Panc1 (cell line): ENCODE data around the gene CASTOR1. TPM values are rescaled to one million over a fixed set of nuclear protein-coding genes. Genes with fewer than 3 reads are reported as not detected.

Source experiments
- ATAC-seq: fragments of 200-7000 bp; cut with Tn5 transposase; 2 replicates; pipeline ENCODE4 v1.9.1; 2020; ENCODE audit warnings: mild to moderate bottlenecking, moderate library complexity
- BruUV-seq: library from RNA; stranded (reverse); fragments of 400-500 nt; replicated peaks from 2 replicates; lab custom pipeline; 2021; lab: Mats Ljungman, UMichigan
- CTCF ChIA-PET: fragments of 300-600 bp; sonication (Branson Sonifier 250); formaldehyde crosslinking; loops from one replicate; lab custom pipeline; 2022; ENCODE audit warnings: antibody characterized with exemption; lab: Charles Lee
- POLR2A ChIA-PET: fragments of 300-600 bp; sonication (Branson Sonifier 250); formaldehyde crosslinking; loops from one replicate; lab custom pipeline; 2022; ENCODE audit warnings: antibody characterized with exemption; lab: Charles Lee
- DNase-seq: peaks from one replicate; pipeline ENCODE4 v3.0.0-alpha.2; 2010; ENCODE audit warnings: low read depth, low spot score
- H3K27ac ChIP-seq: 2 replicates; pipeline ENCODE4 v1.5.1; 2011; ENCODE audit warnings: mild to moderate bottlenecking, low read length, inconsistent platforms
- H3K27me3 ChIP-seq: fragments of 200-500 bp; sonication (Bioruptor generic); 2 replicates; pipeline ENCODE4 v1.6.0; 2014; ENCODE audit warnings: low read length, inconsistent platforms; ENCODE audit not compliant: control insufficient read depth, insufficient read depth
- H3K36me3 ChIP-seq: fragments of 200-500 bp; sonication (Bioruptor generic); 2 replicates; pipeline ENCODE4 v1.5.1; 2014; ENCODE audit warnings: inconsistent platforms, mild to moderate bottlenecking, low read length, moderate library complexity; ENCODE audit not compliant: control insufficient read depth, insufficient read depth
- H3K4me1 ChIP-seq: 2 replicates; pipeline ENCODE4 v1.5.1; 2011; ENCODE audit warnings: inconsistent platforms, mild to moderate bottlenecking, low read length, moderate library complexity; ENCODE audit not compliant: control insufficient read depth, insufficient read depth
- H3K4me3 ChIP-seq, 2 experiments: 2 replicates each; pipeline ENCODE4 v1.5.1; 2011 to 2012; ENCODE audit warnings: low read depth in 2 of 2, low read length in 2 of 2, mild to moderate bottlenecking in 2 of 2, inconsistent platforms in 1 of 2, moderate library complexity in 1 of 2
- H3K9me3 ChIP-seq: fragments of 200-500 bp; sonication (Bioruptor generic); 2 replicates; pipeline ENCODE4 v1.5.1; 2014; ENCODE audit warnings: low read depth, mild to moderate bottlenecking, inconsistent platforms, low read length, moderate library complexity; ENCODE audit not compliant: control insufficient read depth, insufficient read depth
- CTCF ChIP-seq: fragments of 450-650 bp; IDR thresholded peaks from 2 replicates; pipeline ENCODE4 v1.5.1; 2017; ENCODE audit warnings: mild to moderate bottlenecking
- POLR2AphosphoS5 ChIP-seq: IDR thresholded peaks from 2 replicates; pipeline ENCODE4 v1.6.1; 2012; ENCODE audit warnings: mild to moderate bottlenecking, low read depth, low read length, moderate library complexity
- REST ChIP-seq, 2 experiments: IDR thresholded peaks; 2 replicates each; pipeline ENCODE4 v1.6.1; 2011 to 2012; ENCODE audit warnings: low read depth in 2 of 2, control low read depth in 1 of 2, low read length in 1 of 2, mild to moderate bottlenecking in 1 of 2, moderate library complexity in 1 of 2; ENCODE audit not compliant: insufficient read depth in 1 of 2
- SIN3A ChIP-seq: IDR thresholded peaks from 2 replicates; pipeline ENCODE4 v1.6.1; 2012; ENCODE audit warnings: low read depth, mild to moderate bottlenecking, low read length, moderate library complexity, borderline replicate concordance; ENCODE audit not compliant: insufficient read depth
- TCF7L2 ChIP-seq: IDR thresholded peaks from 2 replicates; pipeline ENCODE4 v1.6.1; 2011; ENCODE audit warnings: mild to moderate bottlenecking, low read depth, low read length, inconsistent platforms
- in situ Hi-C: cut with HindIII; loops from 2 replicates; pipeline ENCODE4 v1.10.0; 2016; ENCODE audit warnings: low sequenced_read_pairs, low pct_unique_long_range_greater_than_20kb
- intact Hi-C: fragments of 100-400 bp; cut with micrococcal nuclease; formaldehyde crosslinking; loops from one replicate; pipeline ENCODE4 v1.10.0; 2022; ENCODE audit not compliant: unreplicated experiment
- total RNA-seq: library from RNA; stranded (reverse); gene quantifications from one replicate; pipeline ENCODE4 v1.2.1, GENCODE V29; 2021; ENCODE audit not compliant: unreplicated experiment

Gene CASTOR1
- total RNA-seq, 1 experiment from 2014 or later, result 6.7 TPM

- Histone ChIP-seq H3K4me1 (no peaks in the 10 kb centered on the region; the same call in 1 of the 2 replicates), H3K4me3 (no peak overlapping the region), H3K27ac (no peak overlapping the region), H3K9me3 (no peaks in the 10 kb centered on the region), H3K27me3 (no peaks in the 10 kb centered on the region), H3K36me3 (no peaks in the 10 kb centered on the region)
- CTCF ChIA-PET, result interaction anchor here (0.5 to 0.7 kb wide), 2 partner anchors 34 to 216 kb away, joined by 3 to 5 read pairs; no protein-coding TSS in a partner anchor
- no TSS peak for BruUV-seq
- TF ChIP-seq CTCF, result no peak
- no peak for TF ChIP-seq POLR2AphosphoS5
- no peak for TF ChIP-seq SIN3A
- TF ChIP-seq TCF7L2, result no peak
- TF ChIP-seq REST (IDR thresholded peaks at IDR 0.05; ENCODE audit: insufficient read depth in 1 of 2, low read depth in 2 of 2, low read length in 1 of 2), result no peak
- DNase-seq, result no peak
- POLR2A ChIA-PET, result no interaction called here
- ATAC-seq, result no peak
- intact Hi-C loops, result no loop called here
- in situ Hi-C loops, result no loop called here
Observed at GRCh38 chr22:30280505-30280904, 8.8 kb downstream of the CASTOR1 start.

GRCh38 chr22:30279932-30280331, 9.4 kb downstream of the CASTOR1 start:
- H3K4me3 ChIP-seq, result no peak overlapping the region
- CTCF ChIA-PET, result interaction anchor here (0.5 kb wide), 1 partner anchor 217 kb away, joined by 3 read pairs; no protein-coding TSS in a partner anchor
- TF ChIP-seq CTCF (no peak), REST (IDR thresholded peaks at IDR 0.05; ENCODE audit: insufficient read depth in 1 of 2, low read depth in 2 of 2, low read length in 1 of 2) (no peak), TCF7L2 (no peak), SIN3A (no peak), POLR2AphosphoS5 (no peak)
- BruUV-seq, result no TSS peak
- no peaks in the 10 kb centered on the region for H3K9me3 ChIP-seq
- DNase-seq, result no peak
- no peaks in the 10 kb centered on the region; the same call in 1 of the 2 replicates for H3K4me1 ChIP-seq
- in situ Hi-C loops, result no loop called here
- POLR2A ChIA-PET, result no interaction called here
- H3K36me3 ChIP-seq, result no peaks in the 10 kb centered on the region
- H3K27me3 ChIP-seq, result no peaks in the 10 kb centered on the region
- ATAC-seq, result no peak
- intact Hi-C loops, result no loop called here
- no peak overlapping the region for H3K27ac ChIP-seq
